ENCODE measurements around the gene DCC. TPM values are rescaled to one million over a fixed set of nuclear protein-coding genes. Genes with fewer than 3 reads are reported as not detected.

Gene DCC
- polyA plus RNA-seq, 1 of the 3 experiments (the other 2 are of a cell fraction): 0.20 TPM

- Histone ChIP-seq H2AFZ (ENCODE audit: low read depth) (no peak overlapping the region), H3K9ac (no peak overlapping the region), H3K27me3 (ENCODE audit: insufficient read depth) (no peaks in the 10 kb centered on the region), H3K27ac (ENCODE audit: low read depth in 2 of 2, low read length in 1 of 2) (no peak overlapping the region), H3K4me3 (ENCODE audit: low read depth in 2 of 2, low read length in 1 of 2) (no peak overlapping the region), H4K20me1 (ENCODE audit: insufficient read depth) (no peaks in the 10 kb centered on the region), H3F3A (replicated peaks; ENCODE audit: insufficient read depth) (no peaks in the 10 kb centered on the region), H3K4me2 (no peak overlapping the region), H3K9me3 (no peaks in the 10 kb centered on the region), H3K4me1 (ENCODE audit: control insufficient read depth in 1 of 2, insufficient read depth in 2 of 2, low read depth in 1 of 2, low read length in 1 of 2) (peaks cover 0 to 3% of the 10 kb centered on the region in 2 experiments; a peak in 2 of 4 replicates), H3K36me3 (replicated peaks in 1 of 2; ENCODE audit: control insufficient read depth in 1 of 2, insufficient read depth in 2 of 2, low read length in 1 of 2) (no peaks in the 10 kb centered on the region), H3K9me2 (no peaks in the 10 kb centered on the region), H3K79me2 (ENCODE audit: insufficient read depth) (no peaks in the 10 kb centered on the region)
- ChIA-PET CTCF (no interaction called here), POLR2A (no interaction called here)
- 59% methylated on average over 9 of the region's 9 CpGs for WGBS (ENCODE audit: low lambda C conversion rate)
- no peak for TF ChIP-seq GATA2 (CRISPR knock-in tag; IDR thresholded peaks at IDR 0.05)
- no peak for TF ChIP-seq USF2 (IDR thresholded peaks at IDR 0.05; ENCODE audit: borderline replicate concordance, low read depth, low read length)
- TF ChIP-seq MXI1 (IDR thresholded peaks at IDR 0.05; ENCODE audit: low read depth, low read length): no peak
- TF ChIP-seq GABPA (IDR thresholded peaks at IDR 0.05; ENCODE audit: low read depth): no peak
- TF ChIP-seq EZH2phosphoT487 (IDR thresholded peaks at IDR 0.05; ENCODE audit: borderline replicate concordance, low read depth): no peak
- TF ChIP-seq ELF1 (IDR thresholded peaks at IDR 0.05): no peak
- TF ChIP-seq MEF2A (IDR thresholded peaks at IDR 0.05; ENCODE audit: borderline replicate concordance, low read depth): no peak
- TF ChIP-seq CHD2 (IDR thresholded peaks at IDR 0.05; ENCODE audit: low read length, partially characterized antibody): no peak
- TF ChIP-seq TCF12 (IDR thresholded peaks at IDR 0.05): no peak
- no peak for DNase-seq
These were observed 360.1 kb downstream of the DCC start for GRCh38 chr18:52700116-52700515.

DNA sequence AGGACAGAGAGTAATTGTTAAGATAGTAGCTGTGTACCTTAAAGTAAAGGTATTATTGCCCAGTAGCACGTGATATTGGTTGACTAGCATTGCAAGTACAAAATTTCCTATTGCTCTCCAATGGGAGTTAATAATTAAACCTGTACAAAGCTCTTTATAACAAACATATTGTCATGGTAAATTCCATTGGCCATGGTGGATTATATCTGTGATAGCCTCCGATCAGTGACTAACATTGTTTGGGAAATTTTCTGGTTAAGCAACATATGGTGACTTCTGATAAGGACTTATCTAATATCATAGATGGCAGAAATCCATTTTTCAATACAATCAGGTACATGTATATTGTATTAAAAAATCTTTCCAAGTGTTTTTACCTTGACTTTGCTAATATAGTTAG, 360.8 kb downstream of the DCC start:
- TF ChIP-seq IRF3 (IDR thresholded peaks at IDR 0.05; ENCODE audit: low read depth, low read length) (no peak), RAD21 (IDR thresholded peaks at IDR 0.05; ENCODE audit: low read length) (no peak), FOXM1 (IDR thresholded peaks at IDR 0.05; ENCODE audit: low read depth) (no peak), POLR2AphosphoS5 (IDR thresholded peaks at IDR 0.05; ENCODE audit: low read depth, low read length) (no peak), GABPA (IDR thresholded peaks at IDR 0.05; ENCODE audit: low read depth) (no peak), USF1 (IDR thresholded peaks at IDR 0.05; ENCODE audit: borderline replicate concordance, low read depth) (no peak), MAX (IDR thresholded peaks at IDR 0.05; ENCODE audit: low read depth) (no peak), NFIC (IDR thresholded peaks at IDR 0.05; ENCODE audit: borderline replicate concordance) (no peak), TAF1 (IDR thresholded peaks at IDR 0.05; ENCODE audit: borderline replicate concordance, low read depth, low read length) (no peak)
- TF ChIP-seq, protein P1, sequence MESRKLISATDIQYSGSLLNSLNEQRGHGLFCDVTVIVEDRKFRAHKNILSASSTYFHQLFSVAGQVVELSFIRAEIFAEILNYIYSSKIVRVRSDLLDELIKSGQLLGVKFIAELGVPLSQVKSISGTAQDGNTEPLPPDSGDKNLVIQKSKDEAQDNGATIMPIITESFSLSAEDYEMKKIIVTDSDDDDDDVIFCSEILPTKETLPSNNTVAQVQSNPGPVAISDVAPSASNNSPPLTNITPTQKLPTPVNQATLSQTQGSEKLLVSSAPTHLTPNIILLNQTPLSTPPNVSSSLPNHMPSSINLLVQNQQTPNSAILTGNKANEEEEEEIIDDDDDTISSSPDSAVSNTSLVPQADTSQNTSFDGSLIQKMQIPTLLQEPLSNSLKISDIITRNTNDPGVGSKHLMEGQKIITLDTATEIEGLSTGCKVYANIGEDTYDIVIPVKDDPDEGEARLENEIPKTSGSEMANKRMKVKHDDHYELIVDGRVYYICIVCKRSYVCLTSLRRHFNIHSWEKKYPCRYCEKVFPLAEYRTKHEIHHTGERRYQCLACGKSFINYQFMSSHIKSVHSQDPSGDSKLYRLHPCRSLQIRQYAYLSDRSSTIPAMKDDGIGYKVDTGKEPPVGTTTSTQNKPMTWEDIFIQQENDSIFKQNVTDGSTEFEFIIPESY (IDR thresholded peaks at IDR 0.05; ENCODE audit: borderline replicate concordance, low read depth): no peak
- Histone ChIP-seq H3K4me2 (no peak overlapping the region), H2AFZ (ENCODE audit: low read depth) (no peak overlapping the region), H4K20me1 (ENCODE audit: insufficient read depth) (no peaks in the 10 kb centered on the region), H3K4me3 (ENCODE audit: low read depth in 2 of 2, low read length in 1 of 2) (no peak overlapping the region), H3K36me3 (replicated peaks in 1 of 2; ENCODE audit: control insufficient read depth in 1 of 2, insufficient read depth in 2 of 2, low read length in 1 of 2) (no peaks in the 10 kb centered on the region), H3F3A (replicated peaks; ENCODE audit: insufficient read depth) (no peaks in the 10 kb centered on the region), H3K9ac (no peak overlapping the region), H3K9me3 (no peaks in the 10 kb centered on the region), H3K9me2 (no peaks in the 10 kb centered on the region), H3K4me1 (ENCODE audit: control insufficient read depth in 1 of 2, insufficient read depth in 2 of 2, low read depth in 1 of 2, low read length in 1 of 2) (peaks cover 0 to 3% of the 10 kb centered on the region in 2 experiments; a peak in 2 of 4 replicates), H3K79me2 (ENCODE audit: insufficient read depth) (no peaks in the 10 kb centered on the region), H3K27me3 (ENCODE audit: insufficient read depth) (no peaks in the 10 kb centered on the region), H3K27ac (ENCODE audit: low read depth in 2 of 2, low read length in 1 of 2) (no peak overlapping the region)
- 20% methylated on average over 2 of the region's 2 CpGs for WGBS (ENCODE audit: low lambda C conversion rate)
- CTCF ChIA-PET: no interaction called here
- POLR2A ChIA-PET: no interaction called here
- peak; percentile 2 for DNase-seq
